H1 (cell line): ENCODE measurements around the gene GPR35. TPM values are rescaled to one million over a fixed set of nuclear protein-coding genes. Genes with fewer than 3 reads are reported as not detected.

Source experiments
- CTCF ChIA-PET: fragments of 300-600 bp; sonication (Branson Sonifier 250); formaldehyde crosslinking; loops from one replicate; lab custom pipeline; 2021; ENCODE audit not compliant: partially characterized antibody; lab: Charles Lee
- POLR2A ChIA-PET: fragments of 300-600 bp; sonication (Branson Sonifier 250); formaldehyde crosslinking; loops from one replicate; lab custom pipeline; 2021; ENCODE audit warnings: inconsistent platforms; ENCODE audit not compliant: partially characterized antibody; lab: Charles Lee
- DNase-seq, 2 experiments: peaks; one replicate each; pipeline versions ENCODE4 v3.0.0 to v3.0.0-alpha.2; 2010 to 2022; ENCODE audit warnings: low spot score in 2 of 2, low read depth in 1 of 2, mixed read lengths in 1 of 2
- FAIRE-seq: peaks from 2 replicates; lab custom pipeline; 2011; peaks lifted over from hg19 to GRCh38; lab: Jason Lieb, UNC
- H2AFZ ChIP-seq: 2 replicates; pipeline ENCODE4 v1.8.1; 2012; ENCODE audit warnings: low read length, inconsistent platforms
- H2AK5ac ChIP-seq: 2 replicates; pipeline ENCODE4 v1.6.1; 2013; ENCODE audit warnings: low read depth, low read length
- H2BK120ac ChIP-seq: replicated peaks from 2 replicates; pipeline ENCODE3; 2013; ENCODE audit warnings: low read depth, low read length, inconsistent platforms
- H2BK12ac ChIP-seq: 2 replicates; pipeline ENCODE4 v1.6.1; 2013; ENCODE audit warnings: low read depth, low read length
- H2BK15ac ChIP-seq: 2 replicates; pipeline ENCODE4 v1.6.1; 2013; ENCODE audit warnings: low read length
- H2BK20ac ChIP-seq: 2 replicates; pipeline ENCODE4 v1.6.1; 2013; ENCODE audit warnings: low read length
- H2BK5ac ChIP-seq: 2 replicates; pipeline ENCODE4 v1.6.1; 2013; ENCODE audit warnings: low read depth, low read length
- H3K14ac ChIP-seq: 2 replicates; pipeline ENCODE4 v1.6.1; 2013; ENCODE audit warnings: inconsistent platforms; ENCODE audit not compliant: insufficient read length
- H3K18ac ChIP-seq: 2 replicates; pipeline ENCODE4 v1.6.1; 2013; ENCODE audit warnings: low read length; ENCODE audit errors: extremely low read depth
- H3K23ac ChIP-seq: 2 replicates; pipeline ENCODE4 v1.6.1; 2013; ENCODE audit warnings: inconsistent platforms; ENCODE audit not compliant: insufficient read length
- H3K23me2 ChIP-seq: 2 replicates; pipeline ENCODE4 v1.6.1; 2013; ENCODE audit warnings: low read depth, low read length
- H3K27ac ChIP-seq: 2 replicates; pipeline ENCODE4 v1.6.1; 2011; ENCODE audit warnings: low read depth, low read length, inconsistent platforms
- H3K27me3 ChIP-seq, 4 experiments: replicated peaks in 1 of 4; 1 replicate in 1 of 4; 2 replicates in 3 of 4; pipeline versions ENCODE4 v1.6.1 to v1.8.1; 2011 to 2013; ENCODE audit warnings: low read length in 3 of 4, mild to moderate bottlenecking in 3 of 4, inconsistent platforms in 2 of 4, mixed read lengths in 2 of 4, moderate library complexity in 1 of 4; ENCODE audit not compliant: control insufficient read depth in 3 of 4, insufficient read depth in 3 of 4; ENCODE audit errors: extremely low read depth in 1 of 4
- H3K36me3 ChIP-seq, 4 experiments: 2 replicates each; pipeline versions ENCODE4 v1.6.1 to v1.8.1; 2011 to 2013; ENCODE audit warnings: mild to moderate bottlenecking in 4 of 4, low read length in 3 of 4, moderate library complexity in 2 of 4, control low read depth in 1 of 4, inconsistent platforms in 1 of 4; ENCODE audit not compliant: insufficient read depth in 4 of 4, control insufficient read depth in 2 of 4
- H3K4ac ChIP-seq: replicated peaks from 2 replicates; pipeline ENCODE3; 2013; ENCODE audit warnings: low read length, low read depth, mixed read lengths, inconsistent platforms; ENCODE audit not compliant: insufficient read length
- H3K4me1 ChIP-seq, 4 experiments: replicated peaks in 1 of 4; 1 replicate in 1 of 4; 2 replicates in 3 of 4; pipeline versions ENCODE4 v1.6.1 to v1.8.1; 2011 to 2013; ENCODE audit warnings: low read length in 3 of 4, inconsistent platforms in 2 of 4, mixed read lengths in 1 of 4; ENCODE audit not compliant: insufficient read depth in 4 of 4, control insufficient read depth in 3 of 4
- H3K4me2 ChIP-seq, 2 experiments: 2 replicates each; pipeline versions ENCODE4 v1.6.1 to v1.8.1; 2011 to 2013; ENCODE audit warnings: low read depth in 2 of 2, low read length in 2 of 2, control low read depth in 1 of 2, inconsistent platforms in 1 of 2, mild to moderate bottlenecking in 1 of 2; ENCODE audit not compliant: insufficient read depth in 1 of 2
- H3K4me3 ChIP-seq, 4 experiments: fragments of 200-600, 300-600 bp in 1 of 4; sonication (generic), shearing (Covaris generic), sonication (Bioruptor Twin) in 1 of 4; 2 replicates each; pipeline versions ENCODE4 v1.5.1 to v1.8.1; 2011 to 2016; ENCODE audit warnings: low read length in 4 of 4, low read depth in 3 of 4, control low read depth in 2 of 4, inconsistent platforms in 2 of 4, mild to moderate bottlenecking in 2 of 4, mixed read lengths in 1 of 4, moderate library complexity in 1 of 4; ENCODE audit not compliant: insufficient read depth in 2 of 4; ENCODE audit errors: extremely low read depth in 1 of 4
- H3K56ac ChIP-seq: replicated peaks from 2 replicates; pipeline ENCODE3; 2013; ENCODE audit warnings: low read depth, mild to moderate bottlenecking, mixed read lengths, low read length, inconsistent platforms; ENCODE audit not compliant: insufficient read length
- H3K79me1 ChIP-seq: 2 replicates; pipeline ENCODE4 v1.6.1; 2013; ENCODE audit warnings: low read depth, low read length, control low read depth
- H3K79me2 ChIP-seq, 2 experiments: 2 replicates each; pipeline versions ENCODE4 v1.6.1 to v1.8.1; 2012 to 2013; ENCODE audit warnings: low read length in 2 of 2, mild to moderate bottlenecking in 2 of 2, inconsistent platforms in 1 of 2; ENCODE audit not compliant: insufficient read depth in 2 of 2, control insufficient read depth in 1 of 2
- H3K9ac ChIP-seq, 4 experiments: replicated peaks in 1 of 4; 1 replicate in 1 of 4; 2 replicates in 3 of 4; pipeline versions ENCODE4 v1.6.1 to v1.8.1; 2011 to 2013; ENCODE audit warnings: low read depth in 3 of 4, low read length in 3 of 4, control low read depth in 2 of 4, mild to moderate bottlenecking in 2 of 4, moderate library complexity in 2 of 4, inconsistent platforms in 1 of 4; ENCODE audit errors: extremely low read depth in 1 of 4
- H3K9me3 ChIP-seq, 2 experiments: 2 replicates each; pipeline versions ENCODE4 v1.6.1 to v1.8.1; 2012 to 2013; ENCODE audit warnings: mild to moderate bottlenecking in 2 of 2, moderate library complexity in 2 of 2, control low read depth in 1 of 2, inconsistent platforms in 1 of 2, low read depth in 1 of 2, low read length in 1 of 2, mixed read lengths in 1 of 2; ENCODE audit not compliant: insufficient read depth in 2 of 2
- H4K20me1 ChIP-seq, 2 experiments: replicated peaks in 1 of 2; 2 replicates each; pipeline versions ENCODE3 to v1.8.1; 2011 to 2013; ENCODE audit warnings: inconsistent platforms in 2 of 2, low read length in 2 of 2, mild to moderate bottlenecking in 1 of 2; ENCODE audit not compliant: insufficient read depth in 2 of 2, control insufficient read depth in 1 of 2
- H4K5ac ChIP-seq: 2 replicates; pipeline ENCODE4 v1.6.1; 2013; ENCODE audit warnings: low read length, low read depth, mixed read lengths, inconsistent platforms; ENCODE audit not compliant: insufficient read length
- H4K8ac ChIP-seq: 2 replicates; pipeline ENCODE4 v1.8.0; 2013; ENCODE audit warnings: mild to moderate bottlenecking, moderate library complexity, low read length, inconsistent platforms; ENCODE audit not compliant: insufficient read depth; ENCODE audit errors: extremely low read depth
- H4K91ac ChIP-seq: replicated peaks from 2 replicates; pipeline ENCODE3; 2013; ENCODE audit warnings: low read length, mixed read lengths, inconsistent platforms; ENCODE audit not compliant: insufficient read length
- FOSL1 ChIP-seq: IDR thresholded peaks from 2 replicates; pipeline ENCODE4 v1.6.1; 2011; ENCODE audit warnings: mild to moderate bottlenecking, low read depth, low read length, moderate library complexity; ENCODE audit not compliant: insufficient read depth
- WGBS, 2 experiments: shearing (Covaris generic) in 1 of 2; methylation state at CpG; one replicate each; pipeline versions ENCODE4 v1.1.6 to v1.1.7; 2013 to 2015; ENCODE audit warnings: low lambda C conversion rate in 2 of 2, mixed read lengths in 2 of 2, inconsistent platforms in 1 of 2, low coverage in 1 of 2, missing lambda C conversion rate in 1 of 2; ENCODE audit not compliant: insufficient replicate concordance in 2 of 2, insufficient coverage in 1 of 2, insufficient read length in 1 of 2; ENCODE audit errors: extremely low coverage in 1 of 2, missing lambda C conversion rate in 1 of 2; 5-methylcytosine and 5-hydroxymethylcytosine counted together
- polyA plus RNA-seq, 7 experiments: library from polyadenylated mRNA; depleted of rRNA in 3 of 7; stranded (reverse) in 5 of 7; unstranded in 2 of 7; fragments of >200 nt in 5 of 7; fragments of 200-250 nt in 2 of 7; gene quantifications; 1 replicate in 5 of 7; 2 replicates in 1 of 7; 4 replicates in 1 of 7; pipeline versions ENCODE4 v1.2.1 to v1.2.3, GENCODE V29; 2011 to 2013; ENCODE audit warnings: missing spikeins in 2 of 7, mixed read lengths in 2 of 7
- total RNA-seq: library from RNA; stranded (reverse); fragmentation: NEBNext Ultra II Directional; extraction: Animal tissue kit (Norgen Biotek cat#: 25700); gene quantifications from 2 replicates; pipeline ENCODE4 v1.2.1, GENCODE V29; 2021

GPR35 gene
- total and polyA plus RNA-seq, 2 of the 8 experiments (the other 6 are each of a cell fraction or from before 2014, with no cell fraction given) = 0.47 TPM; not detected in 1

GRCh38 chr2:240591784-240592183, 33.5 kb upstream of the GPR35 start:
- Histone ChIP-seq H3K27me3 (no peaks in the 10 kb centered on the region), H4K5ac (no peak overlapping the region), H2BK12ac (no peak overlapping the region), H3K36me3 (peaks cover 0 to 8% (median 7%) of the 10 kb centered on the region in 4 experiments; a peak in 4 of 8 replicates), H2BK5ac (no peak overlapping the region), H3K23ac (no peak overlapping the region), H3K4ac (no peak overlapping the region), H3K79me1 (peaks cover 17% of the 10 kb centered on the region), H4K91ac (no peak overlapping the region), H3K9ac (no peak overlapping the region), H3K9me3 (no peaks in the 10 kb centered on the region), H4K8ac (no peak overlapping the region), H3K4me1 (peaks cover 0 to 8% (median 7%) of the 10 kb centered on the region in 4 experiments; a peak in 5 of 7 replicates), H3K14ac (no peak overlapping the region), H3K23me2 (peaks cover 7% of the 10 kb centered on the region; the same call in 1 of the 2 replicates), H3K4me2 (no peak overlapping the region), H4K20me1 (peaks cover 3 to 33% of the 10 kb centered on the region in 2 experiments), H2AK5ac (no peak overlapping the region), H2AFZ (no peak overlapping the region), H2BK20ac (no peak overlapping the region), H3K56ac (no peak overlapping the region), H3K27ac (no peak overlapping the region), H3K79me2 (peaks cover 4 to 29% of the 10 kb centered on the region in 2 experiments; a peak in 3 of 4 replicates), H2BK120ac (no peak overlapping the region), H2BK15ac (no peak overlapping the region), H3K18ac (no peak overlapping the region), H3K4me3 (no peak overlapping the region)
- FAIRE-seq (no peak), DNase-seq (no peak)
- ChIA-PET POLR2A (no interaction called here), CTCF (no interaction called here)
- TF ChIP-seq FOSL1 = no peak
- 97% methylated on average over 13 of the region's 13 CpGs; no CpG with 5 or more reads in 1 of the 2 experiments for WGBS, 2 experiments
